NB4 (cell line): ENCODE results near the gene RBM18.

Experiments
- TF ChIP-seq, protein P1 (sequence below): IDR thresholded peaks from 2 replicates; pipeline ENCODE4 v1.6.1; 2011; ENCODE audit warnings: low read depth, low read length
- TF ChIP-seq, protein P2 (sequence below): IDR thresholded peaks from one replicate; pipeline ENCODE4 v1.5.1; 2012; ENCODE audit warnings: low read depth, low read length

DNA sequence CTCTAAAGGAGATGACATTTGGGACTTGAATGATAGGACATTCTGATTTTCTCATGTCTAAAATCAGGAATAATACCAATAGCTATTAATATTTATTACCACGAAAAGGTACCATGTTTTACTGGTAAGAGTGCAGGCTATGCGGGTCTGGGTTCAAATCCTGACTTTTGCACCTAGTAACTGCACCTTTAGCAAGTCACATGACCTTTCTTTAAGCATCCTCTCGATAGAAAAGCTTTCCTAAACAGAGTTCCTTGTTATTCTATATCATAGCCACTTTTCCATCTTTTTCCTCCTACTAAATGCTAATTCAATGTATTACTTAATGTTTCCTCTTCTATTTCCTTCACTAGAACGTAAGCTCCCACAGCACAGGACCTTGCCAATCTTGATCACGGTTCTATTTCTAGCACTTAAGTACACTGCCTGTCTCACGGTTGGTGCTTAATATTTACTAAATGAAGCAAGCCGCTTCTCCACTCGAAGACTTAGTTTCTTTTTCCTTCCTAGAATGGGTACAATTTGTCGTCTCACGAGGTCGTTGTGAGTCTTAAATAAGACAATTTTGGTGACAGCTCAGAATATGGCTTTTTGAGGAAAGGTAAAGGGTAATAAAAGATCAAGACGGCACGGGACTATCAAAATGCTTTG lies 816 bp downstream of the RBM18 start:
- TF ChIP-seq, protein P1, sequence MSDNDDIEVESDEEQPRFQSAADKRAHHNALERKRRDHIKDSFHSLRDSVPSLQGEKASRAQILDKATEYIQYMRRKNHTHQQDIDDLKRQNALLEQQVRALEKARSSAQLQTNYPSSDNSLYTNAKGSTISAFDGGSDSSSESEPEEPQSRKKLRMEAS: no peak
- TF ChIP-seq, protein P2, sequence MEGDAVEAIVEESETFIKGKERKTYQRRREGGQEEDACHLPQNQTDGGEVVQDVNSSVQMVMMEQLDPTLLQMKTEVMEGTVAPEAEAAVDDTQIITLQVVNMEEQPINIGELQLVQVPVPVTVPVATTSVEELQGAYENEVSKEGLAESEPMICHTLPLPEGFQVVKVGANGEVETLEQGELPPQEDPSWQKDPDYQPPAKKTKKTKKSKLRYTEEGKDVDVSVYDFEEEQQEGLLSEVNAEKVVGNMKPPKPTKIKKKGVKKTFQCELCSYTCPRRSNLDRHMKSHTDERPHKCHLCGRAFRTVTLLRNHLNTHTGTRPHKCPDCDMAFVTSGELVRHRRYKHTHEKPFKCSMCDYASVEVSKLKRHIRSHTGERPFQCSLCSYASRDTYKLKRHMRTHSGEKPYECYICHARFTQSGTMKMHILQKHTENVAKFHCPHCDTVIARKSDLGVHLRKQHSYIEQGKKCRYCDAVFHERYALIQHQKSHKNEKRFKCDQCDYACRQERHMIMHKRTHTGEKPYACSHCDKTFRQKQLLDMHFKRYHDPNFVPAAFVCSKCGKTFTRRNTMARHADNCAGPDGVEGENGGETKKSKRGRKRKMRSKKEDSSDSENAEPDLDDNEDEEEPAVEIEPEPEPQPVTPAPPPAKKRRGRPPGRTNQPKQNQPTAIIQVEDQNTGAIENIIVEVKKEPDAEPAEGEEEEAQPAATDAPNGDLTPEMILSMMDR: no peak
